Measurements from ENCODE around the gene CD8A.
"Not testable (repeated sequence)": the region's sequence is repeated elsewhere in the genome, so short reads cannot be mapped to it uniquely, and the experiment has no call there.

The CD8A gene

GRCh38 chr2:86747711-86748639 lies 42.7 kb downstream of the CD8A start:
- no peak overlapping the region for H3K4me3 ChIP-seq (ENCODE audit: low read depth, low read length)
- peak; percentile 39 for DNase-seq (ENCODE audit: low read depth)
- no peak for TF ChIP-seq POLR2A (IDR thresholded peaks at IDR 0.05; ENCODE audit: extremely low read depth, insufficient read length)
- no peak for TF ChIP-seq MYC (IDR thresholded peaks at IDR 0.05; ENCODE audit: low read depth, low read length)
- TF ChIP-seq MAX (IDR thresholded peaks at IDR 0.05; ENCODE audit: low read depth, low read length), result no peak
- TF ChIP-seq CTCF (IDR thresholded peaks at IDR 0.05; ENCODE audit: low read depth, low read length), result no peak

GRCh38 chr2:86746939-86747338 lies 43.8 kb downstream of the CD8A start:
- no peak for DNase-seq (ENCODE audit: low read depth)
- no peak overlapping the region for H3K4me3 ChIP-seq (ENCODE audit: low read depth, low read length)
- TF ChIP-seq CTCF (IDR thresholded peaks at IDR 0.05; ENCODE audit: low read depth, low read length) (no peak), MAX (IDR thresholded peaks at IDR 0.05; ENCODE audit: low read depth, low read length) (no peak), MYC (IDR thresholded peaks at IDR 0.05; ENCODE audit: low read depth, low read length) (no peak), POLR2A (IDR thresholded peaks at IDR 0.05; ENCODE audit: extremely low read depth, insufficient read length) (no peak)

- no peak for TF ChIP-seq MYC (IDR thresholded peaks at IDR 0.05; ENCODE audit: low read depth, low read length)
- no peak for DNase-seq (ENCODE audit: low read depth)
Measured at GRCh38 chr2:86744152-86744551, 46.6 kb downstream of the CD8A start.

GRCh38 chr2:86741889-86742498 lies 48.7 kb downstream of the CD8A start:
- not testable (repeated sequence) for H3K4me3 ChIP-seq (ENCODE audit: low read depth, low read length)
- DNase-seq (ENCODE audit: low read depth), result peak; percentile 54

More at GRCh38 chr2:86744152-86744551, 46.6 kb downstream of the CD8A start:
- H3K4me3 ChIP-seq (ENCODE audit: low read depth, low read length), result no peak overlapping the region

- not testable (repeated sequence) for DNase-seq (ENCODE audit: low read depth); H3K4me3 ChIP-seq (ENCODE audit: low read depth, low read length)
Measured at GRCh38 chr2:86739889-86740288, 50.8 kb downstream of the CD8A start.

GRCh38 chr2:86739485-86739884 lies 51.2 kb downstream of the CD8A start:
- DNase-seq (ENCODE audit: low read depth); H3K4me3 ChIP-seq (ENCODE audit: low read depth, low read length): not testable (repeated sequence)

- H3K4me3 ChIP-seq (ENCODE audit: low read depth, low read length); DNase-seq (ENCODE audit: low read depth): not testable (repeated sequence)
Measured at GRCh38 chr2:86734896-86735295, 55.8 kb downstream of the CD8A start.

All from NB4 (cell line).